Islet of Langerhans (tissue), 1 donor: ENCODE data around the gene EML6.

Experiments used
- FAIRE-seq: peaks from one replicate; lab custom pipeline; 2011; peaks lifted over from hg19 to GRCh38; lab: Jason Lieb, UNC

EML6 gene

DNA sequence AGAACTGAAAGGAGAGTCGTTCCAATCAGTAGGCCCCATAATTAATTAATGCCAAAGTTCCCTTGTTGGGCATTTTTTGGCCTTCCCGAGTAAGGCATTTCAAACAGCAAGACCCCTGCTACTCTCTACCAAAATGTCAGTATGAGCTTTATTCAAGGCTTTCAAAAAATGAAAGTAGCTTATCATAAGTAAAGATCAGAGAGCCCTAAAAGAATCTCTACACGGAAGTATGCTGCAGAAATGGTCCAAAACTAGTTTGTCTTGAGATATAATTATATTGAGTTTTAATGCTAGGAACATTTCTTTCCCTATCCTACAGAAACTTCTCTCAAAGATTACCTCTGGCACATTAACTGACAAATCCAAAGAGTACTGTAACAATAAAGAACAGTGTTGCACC lies 282.8 kb downstream of the EML6 start:
- FAIRE-seq: no peak

DNA sequence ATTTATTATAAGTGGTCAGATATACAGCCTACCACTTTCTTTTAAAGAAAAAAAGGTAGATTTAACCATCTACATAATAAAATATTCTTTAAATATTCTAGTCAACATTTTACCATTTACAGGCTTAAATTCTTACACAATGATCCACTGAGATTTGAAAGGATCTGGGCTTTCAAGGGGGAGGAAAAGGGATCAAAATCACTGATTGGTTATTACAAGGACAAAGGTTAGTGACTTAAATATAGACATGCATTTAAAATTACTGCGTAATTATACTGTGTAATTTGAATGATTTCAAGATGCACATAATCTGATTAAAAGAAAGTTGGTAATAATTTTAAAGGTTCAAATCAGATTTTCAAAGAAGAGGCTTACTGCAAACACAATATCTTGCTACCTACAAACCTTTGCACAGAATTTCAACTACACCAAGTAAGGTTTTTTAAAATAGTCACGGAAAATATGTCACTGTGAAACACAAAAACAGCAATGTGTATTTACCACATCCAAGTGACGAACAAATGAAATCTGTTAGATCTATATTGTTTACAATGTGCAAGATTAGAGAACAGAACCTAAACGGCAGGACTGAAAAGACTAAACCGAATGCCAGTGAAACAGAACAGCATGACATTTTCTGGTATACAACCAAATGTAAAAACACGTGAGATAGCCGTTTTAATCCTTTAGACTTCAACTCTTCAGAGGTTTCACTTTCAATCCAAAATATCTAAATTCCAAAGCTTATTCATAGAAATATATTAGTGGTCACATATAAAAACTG lies 286.0 kb downstream of the EML6 start:
- FAIRE-seq: peak; percentile 83

DNA sequence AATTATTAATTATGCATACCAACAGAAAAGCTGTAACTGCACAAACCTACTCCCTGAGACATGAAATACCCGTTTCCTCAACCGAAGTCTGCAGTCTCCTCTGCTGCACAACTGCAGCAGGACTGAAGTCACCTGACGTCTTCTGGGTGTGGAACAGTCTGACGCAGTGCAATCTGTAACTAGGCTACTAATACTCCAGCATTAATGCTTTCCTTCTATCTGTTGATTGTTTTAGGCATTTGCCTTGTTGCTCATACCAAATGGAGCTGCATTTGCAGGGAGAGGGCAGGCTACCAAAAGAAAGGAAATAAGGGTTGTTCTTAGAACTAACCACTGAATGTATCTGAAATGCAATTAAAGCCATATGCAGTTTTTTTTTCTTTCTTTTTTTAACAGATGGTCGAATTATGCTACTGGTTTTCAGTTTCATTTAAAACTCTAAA lies 286.7 kb downstream of the EML6 start:
- FAIRE-seq: peak; percentile 97

DNA sequence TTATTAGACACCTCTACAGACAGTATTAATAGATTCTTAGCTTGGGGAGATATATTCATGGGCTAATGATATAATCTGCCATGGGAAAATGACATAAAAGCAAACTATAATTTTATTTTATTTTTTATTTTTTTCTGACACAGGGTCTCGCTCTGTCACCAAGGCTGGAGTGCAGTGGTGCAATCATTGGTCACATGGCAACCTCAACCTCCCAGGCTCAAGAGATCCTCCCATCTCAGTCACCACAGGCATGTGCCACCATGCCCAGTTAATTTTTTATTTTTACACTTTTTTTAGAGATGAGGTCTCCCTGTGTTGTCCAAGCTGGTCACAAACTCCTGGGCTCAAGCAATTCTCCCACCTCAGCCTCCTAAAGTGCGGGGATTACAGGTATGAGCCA lies 287.5 kb downstream of the EML6 start:
- no peak for FAIRE-seq

- peak; percentile 91 for FAIRE-seq
Observed at GRCh38 chr2:55011831-55012671, 288.6 kb downstream of the EML6 start.

DNA sequence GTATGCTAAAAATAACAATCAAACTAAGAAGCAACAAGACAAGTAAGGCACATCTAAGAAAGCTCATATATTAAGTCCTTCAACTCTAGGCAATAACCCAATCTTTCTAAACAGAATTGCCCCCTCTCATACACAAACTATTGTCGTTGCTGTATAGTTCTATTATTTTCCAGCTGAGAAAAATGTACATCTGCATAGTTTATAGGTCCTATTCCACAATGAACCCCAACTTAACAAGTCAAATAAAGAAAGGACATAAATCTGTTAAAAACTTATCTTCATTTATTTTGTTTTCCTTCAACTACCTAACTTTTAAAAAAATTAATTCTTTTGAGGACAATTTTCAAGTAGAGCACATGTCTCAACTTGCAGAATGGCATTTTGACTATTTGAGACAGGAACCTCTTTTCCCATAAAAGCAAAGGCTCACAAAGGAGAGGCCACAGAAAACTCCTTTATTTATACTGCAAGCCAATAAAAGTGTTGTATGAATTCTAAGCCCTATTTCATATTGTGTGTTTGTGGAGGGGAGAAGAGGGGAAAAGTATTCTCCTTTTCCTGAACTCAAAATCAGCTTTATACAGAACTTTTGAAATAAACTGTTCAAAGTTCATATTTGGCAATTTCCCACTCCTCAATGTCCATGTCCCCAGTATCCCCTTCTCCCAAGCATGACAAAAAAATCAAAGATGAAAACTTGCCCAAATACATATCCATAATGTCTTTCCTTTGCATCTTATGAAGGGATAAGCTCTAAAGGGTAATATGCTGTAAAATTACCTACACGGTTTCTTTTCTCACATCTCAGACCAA lies 289.4 kb downstream of the EML6 start:
- FAIRE-seq: peak; percentile 55

GRCh38 chr2:55013936-55014335 lies 290.5 kb downstream of the EML6 start:
- peak; percentile 79 for FAIRE-seq

DNA sequence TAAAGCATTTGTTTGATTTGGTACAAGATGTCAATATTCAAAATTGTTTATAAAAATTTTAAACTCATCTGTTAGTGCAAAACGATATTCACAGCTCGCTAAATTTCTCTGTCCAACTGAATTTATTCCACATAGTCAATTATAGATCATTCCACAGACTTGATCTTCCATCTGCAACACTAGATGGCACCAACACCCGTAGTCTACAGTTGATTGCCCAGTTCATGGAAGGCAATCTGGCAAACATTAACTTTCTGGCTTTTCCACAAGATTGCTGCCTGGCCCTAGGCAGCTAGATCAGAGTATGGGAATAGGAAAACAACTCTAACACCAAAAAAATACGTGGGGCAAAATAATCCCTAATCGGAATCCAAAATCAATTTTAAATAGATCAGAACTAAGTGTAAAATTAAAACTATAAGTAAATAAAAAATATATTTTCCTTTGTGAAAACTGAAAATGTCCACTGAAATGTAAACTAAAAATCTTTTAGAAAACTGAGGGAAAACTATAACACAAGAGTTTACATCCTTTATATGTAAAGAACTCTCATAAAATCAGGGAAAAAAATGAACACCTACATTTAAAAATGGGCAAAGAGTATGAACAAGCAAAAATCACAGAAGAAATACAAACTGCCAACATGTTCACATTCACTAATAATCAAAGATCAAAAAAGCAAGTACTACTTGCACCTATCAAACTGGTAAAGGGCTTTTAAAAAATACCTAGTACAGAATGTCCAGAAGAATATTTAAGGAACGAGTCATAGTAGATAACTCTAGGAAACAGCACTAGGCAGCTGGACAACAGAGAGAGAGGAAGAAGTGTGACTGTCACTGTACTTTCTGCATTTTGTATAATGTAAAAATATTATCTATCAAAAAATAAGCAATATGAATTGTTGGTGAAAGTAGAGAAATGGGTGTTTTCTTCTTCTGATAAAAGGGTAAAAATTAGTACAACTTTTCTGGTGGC lies 291.8 kb downstream of the EML6 start:
- peak; percentile 90 for FAIRE-seq

GRCh38 chr2:55017428-55017827 lies 294.0 kb downstream of the EML6 start:
- no peak for FAIRE-seq

- no peak for FAIRE-seq
Observed at GRCh38 chr2:55017880-55018279, 294.4 kb downstream of the EML6 start.

GRCh38 chr2:55018619-55019018 lies 295.2 kb downstream of the EML6 start:
- FAIRE-seq: no peak

- no peak for FAIRE-seq
Observed at GRCh38 chr2:55019526-55020258, 296.2 kb downstream of the EML6 start.
